K562 (cell line): ENCODE data around the gene SPAM1. TPM values are rescaled to one million over a fixed set of nuclear protein-coding genes. Genes with fewer than 3 reads are reported as not detected.

Source experiments
- BMI1 ChIP-seq: fragments of 150-350 bp; IDR thresholded peaks from 2 replicates; pipeline ENCODE4 v1.6.1; 2014; ENCODE audit warnings: low read length
- BRF2 ChIP-seq: IDR thresholded peaks from 3 replicates; pipeline ENCODE4 v1.6.1; 2011; ENCODE audit warnings: borderline replicate concordance, mild to moderate bottlenecking; ENCODE audit not compliant: insufficient read length, insufficient read depth
- CCAR2 ChIP-seq: fragments of 200-400 bp; formaldehyde crosslinking; IDR thresholded peaks from 2 replicates; pipeline ENCODE4 v1.6.1; 2017; ENCODE audit warnings: mild to moderate bottlenecking, low read depth, low read length
- CREB3L1 ChIP-seq: fragments of 450-650 bp; IDR thresholded peaks from 2 replicates; pipeline ENCODE4 v1.6.1; 2014; ENCODE audit warnings: low read depth, mild to moderate bottlenecking, moderate library complexity, borderline replicate concordance
- FOXK2 ChIP-seq, 2 experiments: fragments of 450-650 bp; IDR thresholded peaks in 1 of 2; conservative IDR thresholded peaks in 1 of 2; 2 replicates each; pipeline ENCODE4 v1.6.1; 2016; ENCODE audit warnings: low read depth in 2 of 2, mild to moderate bottlenecking in 1 of 2
- HDAC1 ChIP-seq, 2 experiments: fragments of 450-650 bp; IDR thresholded peaks; 2 replicates each; pipeline ENCODE4 v1.6.1; 2016 to 2017; ENCODE audit warnings: inconsistent platforms in 1 of 2, mild to moderate bottlenecking in 1 of 2, moderate library complexity in 1 of 2
- HDAC8 ChIP-seq: fragments of 450-650 bp; IDR thresholded peaks from 2 replicates; pipeline ENCODE4 v1.6.1; 2016; ENCODE audit warnings: mild to moderate bottlenecking, missing genetic modification characterization, moderate library complexity, missing compliant biosample characterization
- HEY1 ChIP-seq: fragments of 250-450 bp; sonication (Bioruptor Pico); IDR thresholded peaks from 2 replicates; pipeline ENCODE4 v1.5.0; 2020; ENCODE audit warnings: mild to moderate bottlenecking, moderate library complexity, borderline replicate concordance
- ID3 ChIP-seq, 2 experiments: fragments of 250-450 bp in 1 of 2; fragments of 450-650 bp in 1 of 2; sonication (Bioruptor Pico) in 1 of 2; IDR thresholded peaks; 2 replicates each; pipeline versions ENCODE4 v1.6.1 to v1.8.0; 2016 to 2021; ENCODE audit warnings: mild to moderate bottlenecking in 2 of 2, moderate library complexity in 2 of 2, missing compliant biosample characterization in 1 of 2, missing genetic modification characterization in 1 of 2
- MTA1 ChIP-seq: fragments of 450-650 bp; IDR thresholded peaks from 2 replicates; pipeline ENCODE4 v1.6.1; 2017; ENCODE audit warnings: borderline replicate concordance
- POLR2A ChIP-seq: fragments of 450-650 bp; conservative IDR thresholded peaks from 2 replicates; pipeline ENCODE4 v1.6.1; 2016
- SIN3B ChIP-seq: fragments of 450-650 bp; IDR thresholded peaks from 2 replicates; pipeline ENCODE4 v1.6.1; 2017; ENCODE audit warnings: low read depth, mild to moderate bottlenecking, moderate library complexity
- TCF3 ChIP-seq: sonication (generic); formaldehyde crosslinking; IDR thresholded peaks from 2 replicates; pipeline ENCODE4 v1.4.0; 2020; ENCODE audit warnings: mild to moderate bottlenecking, missing genetic modification reagents
- ZNF134 ChIP-seq: fragments of 250-450 bp; sonication (Bioruptor Pico); conservative IDR thresholded peaks from 2 replicates; pipeline ENCODE4 v1.4.0; 2020
- ZNF408 ChIP-seq: fragments of 250-450 bp; sonication (Bioruptor Pico); IDR thresholded peaks from 2 replicates; pipeline ENCODE4 v1.4.0; 2020; ENCODE audit warnings: low read depth, mild to moderate bottlenecking, moderate library complexity
- ZNF507 ChIP-seq: conservative IDR thresholded peaks from 2 replicates; pipeline ENCODE4 v1.6.1; 2017; ENCODE audit warnings: missing genetic modification characterization, missing compliant biosample characterization
- ZNF780A ChIP-seq: fragments of 250-450 bp; sonication (Bioruptor Pico); IDR thresholded peaks from 2 replicates; pipeline ENCODE4 v1.5.0; 2021; ENCODE audit warnings: mild to moderate bottlenecking
- polyA plus RNA-seq, 8 experiments: library from polyadenylated mRNA; depleted of rRNA in 4 of 8; stranded (reverse) in 5 of 8; unstranded in 3 of 8; fragments of >200 nt; fragmentation: Nextera tagmentation in 2 of 8; fragmentation: Illumina TruSeq in 1 of 8; extraction: Ambion mirVana in 2 of 8; extraction: Trizol in 1 of 8; gene quantifications; 2 replicates each; pipeline versions ENCODE4 v1.2.1 to v1.2.3, GENCODE V29; 2011 to 2014; ENCODE audit warnings: inconsistent platforms in 1 of 8, missing spikeins in 1 of 8
- total RNA-seq, 7 experiments: library from RNA; depleted of rRNA in 6 of 7; stranded (reverse); fragments of >200 nt in 6 of 7; fragmentation: Illumina TruSeq in 2 of 7; extraction: Trizol in 2 of 7; gene quantifications; 2 replicates each; pipeline versions ENCODE4 v1.2.1 to v1.2.3, GENCODE V29; 2011 to 2021; ENCODE audit warnings: low replicate concordance in 1 of 7
- TF ChIP-seq, protein P1 (sequence below): fragments of 450-650 bp; formaldehyde crosslinking; IDR thresholded peaks from 2 replicates; pipeline ENCODE4 v1.4.0; 2020; ENCODE audit warnings: mild to moderate bottlenecking
- TF ChIP-seq, protein P2 (sequence below), 2 experiments: fragments of 200-800 bp in 1 of 2; sonication (Bioruptor generic) in 1 of 2; sonication (generic) in 1 of 2; formaldehyde crosslinking in 1 of 2; IDR thresholded peaks in 1 of 2; conservative IDR thresholded peaks in 1 of 2; 2 replicates each; pipeline versions ENCODE4 v1.5.0 to v1.6.1; 2016 to 2020; ENCODE audit warnings: missing compliant biosample characterization in 1 of 2, missing genetic modification characterization in 1 of 2, missing genetic modification reagents in 1 of 2
- TF ChIP-seq, protein P3 (sequence below): fragments of 450-650 bp; IDR thresholded peaks from 2 replicates; pipeline ENCODE4 v1.6.1; 2016; ENCODE audit warnings: borderline replicate concordance

The SPAM1 gene
- total and polyA plus RNA-seq, 9 of the 15 experiments (the other 6 are each of a cell fraction or from before 2014, with no cell fraction given) = not detected

- TF ChIP-seq ID3 (CRISPR knock-in tag; IDR thresholded peaks at IDR 0.05) (peak; percentile 79; the same call in 1 of the 2 replicates), ID3 (tag; IDR thresholded peaks at IDR 0.05) (no peak), BRF2 (no peak), BMI1 (no peak), MTA1 (no peak), SIN3B (no peak), TCF3 (CRISPR knock-in tag) (no peak), ZNF408 (CRISPR knock-in tag) (no peak), POLR2A (no peak), CCAR2 (no peak), ZNF507 (tag) (peak; percentile 63), FOXK2 (conservative IDR thresholded peaks at IDR 0.05 in 1 of 2, IDR thresholded peaks at IDR 0.05 in 1 of 2; ENCODE audit: low read depth in 2 of 2) (no peak), HEY1 (peak; percentile 90), HDAC8 (tag) (peak; percentile 97), HDAC1 (IDR thresholded peaks at IDR 0.05) (no peak), CREB3L1 (no peak), ZNF780A (CRISPR knock-in tag) (no peak), ZNF134 (CRISPR knock-in tag) (peak; percentile 80; the same call in 1 of the 2 replicates)
- TF ChIP-seq, protein P1, sequence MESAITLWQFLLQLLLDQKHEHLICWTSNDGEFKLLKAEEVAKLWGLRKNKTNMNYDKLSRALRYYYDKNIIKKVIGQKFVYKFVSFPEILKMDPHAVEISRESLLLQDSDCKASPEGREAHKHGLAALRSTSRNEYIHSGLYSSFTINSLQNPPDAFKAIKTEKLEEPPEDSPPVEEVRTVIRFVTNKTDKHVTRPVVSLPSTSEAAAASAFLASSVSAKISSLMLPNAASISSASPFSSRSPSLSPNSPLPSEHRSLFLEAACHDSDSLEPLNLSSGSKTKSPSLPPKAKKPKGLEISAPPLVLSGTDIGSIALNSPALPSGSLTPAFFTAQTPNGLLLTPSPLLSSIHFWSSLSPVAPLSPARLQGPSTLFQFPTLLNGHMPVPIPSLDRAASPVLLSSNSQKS = peak; percentile 95
- TF ChIP-seq, protein P2, sequence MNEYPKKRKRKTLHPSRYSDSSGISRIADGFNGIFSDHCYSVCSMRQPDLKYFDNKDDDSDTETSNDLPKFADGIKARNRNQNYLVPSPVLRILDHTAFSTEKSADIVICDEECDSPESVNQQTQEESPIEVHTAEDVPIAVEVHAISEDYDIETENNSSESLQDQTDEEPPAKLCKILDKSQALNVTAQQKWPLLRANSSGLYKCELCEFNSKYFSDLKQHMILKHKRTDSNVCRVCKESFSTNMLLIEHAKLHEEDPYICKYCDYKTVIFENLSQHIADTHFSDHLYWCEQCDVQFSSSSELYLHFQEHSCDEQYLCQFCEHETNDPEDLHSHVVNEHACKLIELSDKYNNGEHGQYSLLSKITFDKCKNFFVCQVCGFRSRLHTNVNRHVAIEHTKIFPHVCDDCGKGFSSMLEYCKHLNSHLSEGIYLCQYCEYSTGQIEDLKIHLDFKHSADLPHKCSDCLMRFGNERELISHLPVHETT (CRISPR knock-in tag; conservative IDR thresholded peaks at IDR 0.05 in 1 of 2, IDR thresholded peaks at IDR 0.05 in 1 of 2) = peak in 1 of 2 experiments; percentile 98; a peak in 2 of 4 replicates
- TF ChIP-seq, protein P3, sequence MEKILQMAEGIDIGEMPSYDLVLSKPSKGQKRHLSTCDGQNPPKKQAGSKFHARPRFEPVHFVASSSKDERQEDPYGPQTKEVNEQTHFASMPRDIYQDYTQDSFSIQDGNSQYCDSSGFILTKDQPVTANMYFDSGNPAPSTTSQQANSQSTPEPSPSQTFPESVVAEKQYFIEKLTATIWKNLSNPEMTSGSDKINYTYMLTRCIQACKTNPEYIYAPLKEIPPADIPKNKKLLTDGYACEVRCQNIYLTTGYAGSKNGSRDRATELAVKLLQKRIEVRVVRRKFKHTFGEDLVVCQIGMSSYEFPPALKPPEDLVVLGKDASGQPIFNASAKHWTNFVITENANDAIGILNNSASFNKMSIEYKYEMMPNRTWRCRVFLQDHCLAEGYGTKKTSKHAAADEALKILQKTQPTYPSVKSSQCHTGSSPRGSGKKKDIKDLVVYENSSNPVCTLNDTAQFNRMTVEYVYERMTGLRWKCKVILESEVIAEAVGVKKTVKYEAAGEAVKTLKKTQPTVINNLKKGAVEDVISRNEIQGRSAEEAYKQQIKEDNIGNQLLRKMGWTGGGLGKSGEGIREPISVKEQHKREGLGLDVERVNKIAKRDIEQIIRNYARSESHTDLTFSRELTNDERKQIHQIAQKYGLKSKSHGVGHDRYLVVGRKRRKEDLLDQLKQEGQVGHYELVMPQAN = no peak
Observed at GRCh38 chr7:123992913-123993518, 68.0 kb downstream of the SPAM1 start (continued).
